Right lobe of liver (tissue), 6 donors: ENCODE measurements around the gene EVA1A. TPM values are rescaled to one million over a fixed set of nuclear protein-coding genes. Genes with fewer than 3 reads are reported as not detected.
A peak's percentile ranks its signal among the peaks of the same experiment; 100 is the strongest.

Source experiments
- ATAC-seq, 4 donors: fragments of 200-7000 bp; cut with Tn5 transposase; one replicate each; pipeline ENCODE4 v1.9.1; 2020; ENCODE audit warnings: mild to moderate bottlenecking in 4 of 4, moderate library complexity in 4 of 4
- DNase-seq, 3 donors: peaks; one replicate each; pipeline ENCODE4 v3.0.0-alpha.2; 2020
- H3K27ac ChIP-seq, 3 donors: fragments of 200-600 bp; one replicate each; pipeline ENCODE4 v1.8.0; 2022
- H3K27me3 ChIP-seq, 2 donors: fragments of 200-600 bp; one replicate each; pipeline ENCODE4 v1.8.0; 2022
- H3K36me3 ChIP-seq, 4 donors: fragments of 200-600 bp; sonication (generic) in 1 of 4; one replicate each; pipeline versions ENCODE4 v1.5.1 to v1.8.0; 2017 to 2022; ENCODE audit warnings: control low read depth in 1 of 4
- H3K4me1 ChIP-seq, 4 donors: fragments of 200-600 bp; sonication (generic) in 1 of 4; one replicate each; pipeline versions ENCODE4 v1.5.1 to v1.8.0; 2017 to 2022; ENCODE audit warnings: control low read depth in 1 of 4
- H3K4me3 ChIP-seq, 3 donors: fragments of 200-600 bp; one replicate each; pipeline ENCODE4 v1.8.0; 2022
- H3K9me3 ChIP-seq, 4 donors: fragments of 200-600 bp; sonication (generic) in 1 of 4; one replicate each; pipeline versions ENCODE4 v1.5.1 to v1.8.0; 2017 to 2022; ENCODE audit warnings: control low read depth in 1 of 4
- POLR2A ChIP-seq: fragments of 450-650 bp; IDR thresholded peaks from one replicate; pipeline ENCODE4 v1.6.1; 2017; ENCODE audit warnings: antibody characterized with exemption, mild to moderate bottlenecking
- WGBS: methylation state at CpG from one replicate; pipeline ENCODE4 v1.1.6; 2018; ENCODE audit warnings: low coverage, low lambda C conversion rate; ENCODE audit not compliant: insufficient coverage; ENCODE audit errors: missing lambda C conversion rate; 5-methylcytosine and 5-hydroxymethylcytosine counted together
- intact Hi-C, 2 donors: fragments of 100-400 bp; cut with DNase I; formaldehyde crosslinking; loops; one replicate each; pipeline versions ENCODE4 v1.11.2 to v1.14.1; 2022
- total RNA-seq, 6 experiments: library from RNA; depleted of rRNA in 2 of 6; stranded (reverse); fragments of >200 nt in 2 of 6; fragmentation: NEBNext Ultra II Directional in 3 of 6; extraction: Animal tissue kit (Norgen Biotek cat#: 25700) in 3 of 6; gene quantifications; one replicate each; pipeline versions ENCODE4 v1.1.0 to v1.2.4, GENCODE V29; 2016 to 2023
- TF ChIP-seq, protein P1 (sequence below), 4 donors: fragments of 200-600 bp in 3 of 4; fragments of 450-650 bp in 1 of 4; IDR thresholded peaks; one replicate each; pipeline versions ENCODE4 v1.5.1 to v1.8.0; 2016 to 2022; ENCODE audit warnings: antibody characterized with exemption in 4 of 4, mild to moderate bottlenecking in 2 of 4
- donor health status: DM: no; HTN: yes; CAD: no.
- donor health status: DM: no; HTN: no; CAD: no.
- donor health status: DM: no; HTN: no; CAD: no.
- donor health status: DM: no; HTN: yes; CAD: no.
- donor health status: DM: no; HTN: yes; CAD: no.

EVA1A gene
- total RNA-seq, 6 experiments from 2014 or later = 30.6 to 125 (median 74.5) TPM

DNA sequence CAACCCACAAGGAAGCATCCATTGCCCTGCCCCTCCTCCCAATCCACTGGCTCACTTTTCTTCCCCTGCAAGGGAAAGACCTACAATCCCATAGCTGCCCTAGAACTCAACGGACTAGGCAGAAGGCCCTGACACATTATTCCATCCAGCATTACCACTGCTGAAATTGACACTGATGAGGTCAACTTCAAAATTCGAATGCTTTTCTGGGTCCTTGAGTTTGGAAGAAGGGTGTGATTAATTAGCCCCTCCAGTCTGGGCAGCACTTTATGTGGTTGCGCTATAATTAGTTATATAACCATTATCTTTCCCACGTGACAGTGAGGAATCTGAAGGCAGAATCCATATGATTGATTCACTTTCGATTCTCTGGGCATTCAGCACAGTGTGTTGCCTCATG is 55.7 kb downstream of the EVA1A start:
- WGBS = 87% methylated on average over 5 of the region's 5 CpGs
- no peak for TF ChIP-seq POLR2A

DNA sequence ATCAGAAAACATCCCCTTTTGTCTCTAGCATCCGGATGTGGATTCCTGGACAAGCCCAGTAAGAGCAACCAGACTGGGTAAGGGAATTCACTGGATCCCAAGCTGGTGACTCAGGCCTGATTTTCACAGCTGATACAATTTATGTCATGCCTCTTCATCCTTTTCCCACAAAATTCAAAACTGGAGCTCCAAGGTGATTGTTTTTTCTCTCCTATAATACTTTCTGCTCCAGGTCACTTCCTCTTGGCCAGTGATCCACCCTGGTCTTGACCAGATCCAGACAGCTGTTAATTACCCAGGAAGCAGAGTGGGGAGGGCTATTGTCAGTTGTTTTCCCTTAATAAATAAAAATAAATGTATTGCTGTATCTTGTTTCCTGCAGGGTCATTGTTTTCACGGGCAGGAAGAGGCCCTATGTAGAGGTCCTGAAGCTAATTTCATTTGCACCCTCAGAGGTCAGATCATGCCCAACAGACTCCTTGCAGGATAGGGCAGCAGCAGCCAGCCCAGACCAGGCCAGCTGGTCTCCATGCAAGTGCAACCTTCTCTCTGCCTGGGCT is 57.6 kb downstream of the EVA1A start:
- ATAC-seq (peak; percentile 5 to 48 (median 28)), DNase-seq (no peak)
- H3K27me3 ChIP-seq = no peaks in the 10 kb centered on the region
- H3K4me3 ChIP-seq = no peak overlapping the region
- no peaks in the 10 kb centered on the region for H3K9me3 ChIP-seq
- H3K36me3 ChIP-seq = peaks cover 0 to 25% (median 3%) of the 10 kb centered on the region in 4 donors
- WGBS = 52% methylated on average over 2 of the region's 2 CpGs
- no peak overlapping the region for H3K27ac ChIP-seq
- intact Hi-C loops = no loop called here
- peaks cover 0 to 36% (median 13%) of the 10 kb centered on the region in 4 donors for H3K4me1 ChIP-seq
- TF ChIP-seq POLR2A = no peak
- TF ChIP-seq, protein P1, sequence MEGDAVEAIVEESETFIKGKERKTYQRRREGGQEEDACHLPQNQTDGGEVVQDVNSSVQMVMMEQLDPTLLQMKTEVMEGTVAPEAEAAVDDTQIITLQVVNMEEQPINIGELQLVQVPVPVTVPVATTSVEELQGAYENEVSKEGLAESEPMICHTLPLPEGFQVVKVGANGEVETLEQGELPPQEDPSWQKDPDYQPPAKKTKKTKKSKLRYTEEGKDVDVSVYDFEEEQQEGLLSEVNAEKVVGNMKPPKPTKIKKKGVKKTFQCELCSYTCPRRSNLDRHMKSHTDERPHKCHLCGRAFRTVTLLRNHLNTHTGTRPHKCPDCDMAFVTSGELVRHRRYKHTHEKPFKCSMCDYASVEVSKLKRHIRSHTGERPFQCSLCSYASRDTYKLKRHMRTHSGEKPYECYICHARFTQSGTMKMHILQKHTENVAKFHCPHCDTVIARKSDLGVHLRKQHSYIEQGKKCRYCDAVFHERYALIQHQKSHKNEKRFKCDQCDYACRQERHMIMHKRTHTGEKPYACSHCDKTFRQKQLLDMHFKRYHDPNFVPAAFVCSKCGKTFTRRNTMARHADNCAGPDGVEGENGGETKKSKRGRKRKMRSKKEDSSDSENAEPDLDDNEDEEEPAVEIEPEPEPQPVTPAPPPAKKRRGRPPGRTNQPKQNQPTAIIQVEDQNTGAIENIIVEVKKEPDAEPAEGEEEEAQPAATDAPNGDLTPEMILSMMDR (IDR thresholded peaks at IDR 0.05) = no peak

More for the DNA sequence above, 55.7 kb downstream of the EVA1A start:
- no peak overlapping the region for H3K4me3 ChIP-seq
- H3K27ac ChIP-seq = no peak overlapping the region
- DNase-seq (no peak), ATAC-seq (no peak)
- H3K9me3 ChIP-seq = no peaks in the 10 kb centered on the region
- peaks cover 0 to 28% (median 10%) of the 10 kb centered on the region in 4 donors for H3K4me1 ChIP-seq
- intact Hi-C loops = no loop called here
- H3K27me3 ChIP-seq = no peaks in the 10 kb centered on the region
- peaks cover 0 to 25% (median 3%) of the 10 kb centered on the region in 4 donors for H3K36me3 ChIP-seq

DNA sequence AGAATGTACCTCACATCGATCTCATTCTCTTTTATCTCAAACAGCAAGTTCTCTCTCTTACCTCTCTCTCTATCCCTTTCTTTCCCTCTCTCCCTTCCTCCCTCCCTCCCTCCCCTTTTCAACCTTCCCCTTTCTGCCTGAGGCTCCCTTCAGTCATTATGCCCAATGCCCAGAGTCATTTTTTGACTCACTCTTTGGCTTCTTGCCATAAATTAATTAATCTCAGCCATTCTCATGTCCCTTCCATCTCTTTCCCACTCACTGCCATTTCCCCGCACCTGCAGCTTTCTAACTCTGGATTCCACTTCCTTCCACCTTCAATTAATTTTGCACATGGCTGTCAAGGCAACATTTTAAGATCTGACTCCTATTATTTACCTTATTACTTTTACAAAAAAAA is 60.1 kb downstream of the EVA1A start:
- H3K9me3 ChIP-seq = no peaks in the 10 kb centered on the region
- H3K27me3 ChIP-seq = no peaks in the 10 kb centered on the region
- no peak overlapping the region for H3K4me3 ChIP-seq
- H3K27ac ChIP-seq = no peak overlapping the region
- DNase-seq (no peak), ATAC-seq (no peak)
- peaks cover 0 to 16% (median 3%) of the 10 kb centered on the region in 4 donors for H3K36me3 ChIP-seq
- peaks cover 0 to 36% (median 18%) of the 10 kb centered on the region in 4 donors for H3K4me1 ChIP-seq
- TF ChIP-seq, protein P1 (IDR thresholded peaks at IDR 0.05) = no peak
- TF ChIP-seq POLR2A = no peak
- 89% methylated on average over 2 of the region's 2 CpGs for WGBS
- intact Hi-C loops = no loop called here

DNA sequence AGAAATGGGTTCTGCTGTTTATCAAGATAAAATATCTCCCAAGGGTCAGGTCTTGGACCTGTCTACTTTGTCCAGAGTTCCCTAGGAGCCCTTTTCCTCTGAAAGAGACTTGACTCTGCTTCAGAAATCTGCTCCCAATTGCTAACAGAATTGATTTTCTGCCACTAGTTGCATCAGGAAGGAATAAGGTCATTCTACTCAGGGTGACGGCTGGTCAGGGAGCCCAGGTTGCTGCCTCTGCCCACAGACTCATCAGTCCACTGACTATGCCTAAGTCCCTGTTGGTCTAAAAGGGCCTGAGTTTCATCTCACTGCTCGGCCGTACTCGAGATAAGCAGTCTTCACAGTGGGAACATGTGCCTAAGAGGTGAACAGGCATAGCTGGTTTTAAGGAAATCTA is 61.2 kb downstream of the EVA1A start:
- peak in 2 of 3 donors; percentile 48 to 58 for DNase-seq
- Histone ChIP-seq H3K27ac (no peak overlapping the region), H3K9me3 (no peaks in the 10 kb centered on the region), H3K36me3 (peaks cover 0 to 10% (median 0%) of the 10 kb centered on the region in 4 donors), H3K4me1 (peaks cover 0 to 36% (median 13%) of the 10 kb centered on the region in 4 donors), H3K27me3 (no peaks in the 10 kb centered on the region), H3K4me3 (no peak overlapping the region)
- no peak for TF ChIP-seq POLR2A
- TF ChIP-seq, protein P1 (IDR thresholded peaks at IDR 0.05) = no peak
- 33% methylated on average over 1 of the region's 4 CpGs for WGBS
- peak; percentile 83 to 90 (median 86) for ATAC-seq
- intact Hi-C loops = no loop called here

DNA sequence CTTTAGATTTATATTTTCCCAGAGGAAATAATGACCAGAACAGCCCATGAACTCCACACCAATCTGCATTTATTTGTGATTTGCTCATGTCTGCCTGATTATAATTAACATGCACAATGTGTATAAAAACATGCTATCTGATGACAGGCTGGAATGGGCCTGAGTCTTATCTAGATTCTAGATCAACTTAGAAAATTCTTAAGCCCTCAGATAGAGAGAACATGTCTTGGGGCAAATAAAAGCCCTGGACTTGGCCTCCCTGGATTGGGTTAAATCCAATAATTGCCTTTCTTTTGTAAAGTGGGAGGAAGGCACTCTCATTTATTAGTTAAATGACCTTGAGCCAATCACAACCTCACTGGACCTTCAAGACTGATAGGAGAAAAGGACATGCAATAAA is 61.8 kb downstream of the EVA1A start:
- peaks cover 0 to 40% (median 15%) of the 10 kb centered on the region in 4 donors for H3K4me1 ChIP-seq
- intact Hi-C loops = no loop called here
- peaks cover 0 to 10% (median 0%) of the 10 kb centered on the region in 4 donors for H3K36me3 ChIP-seq
- no peaks in the 10 kb centered on the region for H3K9me3 ChIP-seq
- no peaks in the 10 kb centered on the region for H3K27me3 ChIP-seq
- ATAC-seq = no peak
- TF ChIP-seq, protein P1 (IDR thresholded peaks at IDR 0.05) = no peak
- no peak for TF ChIP-seq POLR2A
- no peak overlapping the region for H3K27ac ChIP-seq
- DNase-seq = no peak
- no peak overlapping the region for H3K4me3 ChIP-seq
